KMS-11 (cell line): ENCODE data around the gene HSPA14.

Experiments
- H2AFZ ChIP-seq: fragments of 200-600 bp; sonication (generic); 2 replicates; pipeline ENCODE4 v1.6.1; 2016; ENCODE audit warnings: antibody characterized with exemption, mixed run types, low read depth
- H3K27ac ChIP-seq: fragments of 200-600 bp; sonication (generic); 2 replicates; pipeline ENCODE4 v1.6.1; 2016; ENCODE audit warnings: mild to moderate bottlenecking, mixed run types
- H3K27me3 ChIP-seq: fragments of 200-600 bp; sonication (generic); 2 replicates; pipeline ENCODE4 v1.6.1; 2017; ENCODE audit warnings: mild to moderate bottlenecking, low read depth, mixed run types, moderate library complexity; ENCODE audit not compliant: insufficient read depth
- H3K36me3 ChIP-seq: fragments of 200-600 bp; sonication (generic); 2 replicates; pipeline ENCODE4 v1.6.1; 2017; ENCODE audit warnings: mild to moderate bottlenecking, mixed run types; ENCODE audit not compliant: insufficient read depth
- H3K4me1 ChIP-seq: fragments of 200-600 bp; sonication (generic); 2 replicates; pipeline ENCODE4 v1.6.1; 2016; ENCODE audit warnings: mild to moderate bottlenecking, low read depth, mixed run types; ENCODE audit not compliant: poor library complexity, severe bottlenecking
- H3K4me2 ChIP-seq: fragments of 200-600 bp; sonication (generic); 2 replicates; pipeline ENCODE4 v1.7.0; 2016; ENCODE audit warnings: mild to moderate bottlenecking, mixed run types
- H3K4me3 ChIP-seq: fragments of 200-600 bp; sonication (generic); IDR thresholded peaks from 2 replicates; pipeline ENCODE4 v1.6.1; 2017; ENCODE audit warnings: low read depth, low read length, mixed read lengths; ENCODE audit not compliant: insufficient read depth
- H3K79me2 ChIP-seq: fragments of 200-600 bp; sonication (generic); 2 replicates; pipeline ENCODE4 v1.6.1; 2016; ENCODE audit warnings: low read depth, mixed run types; ENCODE audit not compliant: insufficient read depth
- H3K9ac ChIP-seq: fragments of 200-600 bp; sonication (generic); 2 replicates; pipeline ENCODE4 v1.6.1; 2016; ENCODE audit warnings: mild to moderate bottlenecking, mixed run types
- H4K20me1 ChIP-seq: fragments of 200-600 bp; sonication (generic); 2 replicates; pipeline ENCODE4 v1.6.1; 2016; ENCODE audit warnings: mild to moderate bottlenecking, mixed run types; ENCODE audit not compliant: insufficient read depth
- CTCF ChIP-seq: fragments of 200-600 bp; sonication (generic); conservative IDR thresholded peaks from 2 replicates; pipeline ENCODE4 v1.6.1; 2017; ENCODE audit warnings: low read depth, mild to moderate bottlenecking, antibody characterized with exemption, low read length, moderate library complexity, mixed read lengths

HSPA14 gene

GRCh38 chr10:14855453-14855852 lies 17.3 kb downstream of the HSPA14 start:
- H3K4me2 ChIP-seq: no peak overlapping the region
- H3K27me3 ChIP-seq: no peaks in the 10 kb centered on the region
- no peaks in the 10 kb centered on the region for H3K79me2 ChIP-seq
- no peak overlapping the region for H3K9ac ChIP-seq
- H4K20me1 ChIP-seq: no peaks in the 10 kb centered on the region
- H3K36me3 ChIP-seq: no peaks in the 10 kb centered on the region; the same call in 1 of the 2 replicates
- no peak overlapping the region for H2AFZ ChIP-seq
- no peak overlapping the region for H3K4me3 ChIP-seq
- no peak for TF ChIP-seq CTCF
- H3K27ac ChIP-seq: no peak overlapping the region
- H3K4me1 ChIP-seq: peaks cover 17% of the 10 kb centered on the region

GRCh38 chr10:14858338-14858960 lies 20.3 kb downstream of the HSPA14 start:
- Histone ChIP-seq H3K36me3 (no peaks in the 10 kb centered on the region; the same call in 1 of the 2 replicates), H3K4me2 (no peak overlapping the region)
- no peak for TF ChIP-seq CTCF

GRCh38 chr10:14859043-14859442 lies 20.9 kb downstream of the HSPA14 start:
- Histone ChIP-seq H3K4me1 (peaks cover 17% of the 10 kb centered on the region), H2AFZ (no peak overlapping the region), H3K4me2 (peak overlapping the region; percentile 1; the same call in 1 of the 2 replicates), H3K4me3 (no peak overlapping the region), H3K36me3 (no peaks in the 10 kb centered on the region; the same call in 1 of the 2 replicates), H3K79me2 (no peaks in the 10 kb centered on the region), H3K27me3 (no peaks in the 10 kb centered on the region), H3K27ac (no peak overlapping the region), H3K9ac (no peak overlapping the region), H4K20me1 (no peaks in the 10 kb centered on the region)
- TF ChIP-seq CTCF: no peak

More at GRCh38 chr10:14858338-14858960, 20.3 kb downstream of the HSPA14 start:
- H2AFZ ChIP-seq: no peak overlapping the region
- no peaks in the 10 kb centered on the region for H3K27me3 ChIP-seq
- H3K4me1 ChIP-seq: peaks cover 17% of the 10 kb centered on the region
- no peak overlapping the region for H3K4me3 ChIP-seq
- no peak overlapping the region for H3K9ac ChIP-seq
- H3K27ac ChIP-seq: no peak overlapping the region
- no peaks in the 10 kb centered on the region for H3K79me2 ChIP-seq
- no peaks in the 10 kb centered on the region for H4K20me1 ChIP-seq

GRCh38 chr10:14859775-14860174 lies 21.7 kb downstream of the HSPA14 start:
- Histone ChIP-seq H2AFZ (no peak overlapping the region), H3K79me2 (no peaks in the 10 kb centered on the region), H3K4me3 (no peak overlapping the region), H3K4me1 (peaks cover 17% of the 10 kb centered on the region), H3K4me2 (peak overlapping the region; percentile 1; the same call in 1 of the 2 replicates), H3K9ac (no peak overlapping the region), H3K27me3 (no peaks in the 10 kb centered on the region), H4K20me1 (no peaks in the 10 kb centered on the region), H3K27ac (no peak overlapping the region), H3K36me3 (no peaks in the 10 kb centered on the region; the same call in 1 of the 2 replicates)
- TF ChIP-seq CTCF: no peak
